Renal cortex interstitium (tissue), 3 donors: ENCODE results near the gene CTBP1. TPM values are rescaled to one million over a fixed set of nuclear protein-coding genes. Genes with fewer than 3 reads are reported as not detected.

Source experiments
- polyA plus RNA-seq, 3 donors: library from polyadenylated mRNA; unstranded; fragments of 120-200 nt; gene quantifications; one replicate each; pipeline ENCODE4 v1.2.1, GENCODE V29; 2013; ENCODE audit not compliant: insufficient read length in 3 of 3

CTBP1 gene
- polyA plus RNA-seq, 3 donors, result 113 to 174 (median 150) TPM

Other genes with a start within 250 kb of the CTBP1 start
- gene FGFRL1, start 237.5 kb downstream of the CTBP1 start, polyA plus RNA-seq, result 10 to 100 TPM; 35.1 to 43.3 (median 36.3) TPM
- gene RNF212, start 135.6 kb downstream of the CTBP1 start, polyA plus RNA-seq, result 10 to 100 TPM in 2 of 3 donors, 1 to 10 TPM in 1; 9.4 to 19.3 (median 10.0) TPM
- 10 to 100 TPM in 1 of 3 donors, 1 to 10 TPM in 2; 5.0 to 20.7 (median 9.5) TPM for gene SPON2, start 76.5 kb downstream of the CTBP1 start, polyA plus RNA-seq
- 10 to 100 TPM; 59.8 to 85.4 (median 73.0) TPM for gene MAEA, start 40.8 kb upstream of the CTBP1 start, polyA plus RNA-seq
- 10 to 100 TPM in 1 of 3 donors, 1 to 10 TPM in 2; 8.4 to 36.6 (median 9.2) TPM for gene UVSSA, start 98.1 kb upstream of the CTBP1 start, polyA plus RNA-seq
- not detected for gene NKX1-1, start 157.3 kb upstream of the CTBP1 start, polyA plus RNA-seq